ENCODE measurements around the gene SEPTIN6.

The SEPTIN6 gene

GRCh38 chrX:119647089-119647488, 45.9 kb downstream of the SEPTIN6 start:
- Mint-ChIP-seq H3K27ac (peak overlapping the region; percentile 90), H3K36me3 (peaks cover 4% of the 10 kb centered on the region)

GRCh38 chrX:119646515-119646914, 46.5 kb downstream of the SEPTIN6 start:
- Mint-ChIP-seq H3K9me3 (ENCODE audit: low read depth) (no peaks in the 10 kb centered on the region), H3K27me3 (no peaks in the 10 kb centered on the region), H3K4me3 (no peak overlapping the region), H3K4me1 (ENCODE audit: low read depth) (peaks cover 33% of the 10 kb centered on the region), H3K27ac (peak overlapping the region; percentile 87), H3K36me3 (peaks cover 4% of the 10 kb centered on the region)

More at GRCh38 chrX:119647089-119647488, 45.9 kb downstream of the SEPTIN6 start:
- no peak overlapping the region for H3K4me3 Mint-ChIP-seq
- H3K4me1 Mint-ChIP-seq (ENCODE audit: low read depth), result peaks cover 30% of the 10 kb centered on the region
- no peaks in the 10 kb centered on the region for H3K9me3 Mint-ChIP-seq (ENCODE audit: low read depth)
- H3K27me3 Mint-ChIP-seq, result no peaks in the 10 kb centered on the region

- Mint-ChIP-seq H3K27me3 (no peaks in the 10 kb centered on the region), H3K27ac (peak overlapping the region; percentile 54), H3K36me3 (peaks cover 4% of the 10 kb centered on the region), H3K9me3 (ENCODE audit: low read depth) (no peaks in the 10 kb centered on the region), H3K4me3 (no peak overlapping the region), H3K4me1 (ENCODE audit: low read depth) (peaks cover 28% of the 10 kb centered on the region)
Measured at GRCh38 chrX:119643696-119644095, 49.3 kb downstream of the SEPTIN6 start.
